HFFc6 (cell line): ENCODE measurements around the gene TM9SF2. TPM values are rescaled to one million over a fixed set of nuclear protein-coding genes. Genes with fewer than 3 reads are reported as not detected.

Source experiments
- DNase-seq: peaks from one replicate; pipeline ENCODE4 v3.0.0-alpha.2; 2018
- H3K27ac Mint-ChIP-seq: 2 replicates; pipeline ENCODE4 v1.8.0; 2020; ENCODE audit warnings: mild to moderate bottlenecking, mixed read lengths
- H3K27me3 Mint-ChIP-seq: 2 replicates; pipeline ENCODE4 v1.8.0; 2021; ENCODE audit warnings: mild to moderate bottlenecking, moderate library complexity, mixed read lengths; ENCODE audit not compliant: insufficient read depth
- H3K36me3 Mint-ChIP-seq: 2 replicates; pipeline ENCODE4 v1.8.0; 2021; ENCODE audit warnings: low read depth, mixed read lengths
- H3K4me1 Mint-ChIP-seq: 2 replicates; pipeline ENCODE4 v1.8.0; 2020; ENCODE audit warnings: low read depth, mixed read lengths
- H3K4me3 Mint-ChIP-seq: 2 replicates; pipeline ENCODE4 v1.8.0; 2020; ENCODE audit warnings: mild to moderate bottlenecking, moderate library complexity, mixed read lengths
- H3K9me3 Mint-ChIP-seq: 2 replicates; pipeline ENCODE4 v1.8.0; 2020; ENCODE audit warnings: mild to moderate bottlenecking, mixed read lengths
- total RNA-seq, 6 experiments: library from RNA; stranded (reverse); fragmentation: NEBNext Ultra II Directional; extraction: Animal tissue kit (Norgen Biotek cat#: 25700); gene quantifications; 2 replicates in 1 of 6; 3 replicates in 5 of 6; pipeline ENCODE4 v1.2.3, GENCODE V29; 2021
- TF ChIP-seq, protein P1 (sequence below): fragments of 200-600 bp; sonication (generic); IDR thresholded peaks from 2 replicates; pipeline ENCODE4 v1.5.0; 2021; ENCODE audit warnings: antibody characterized with exemption, mild to moderate bottlenecking

The TM9SF2 gene
- total RNA-seq, 6 experiments from 2014 or later: 101 to 127 (median 122) TPM

DNA sequence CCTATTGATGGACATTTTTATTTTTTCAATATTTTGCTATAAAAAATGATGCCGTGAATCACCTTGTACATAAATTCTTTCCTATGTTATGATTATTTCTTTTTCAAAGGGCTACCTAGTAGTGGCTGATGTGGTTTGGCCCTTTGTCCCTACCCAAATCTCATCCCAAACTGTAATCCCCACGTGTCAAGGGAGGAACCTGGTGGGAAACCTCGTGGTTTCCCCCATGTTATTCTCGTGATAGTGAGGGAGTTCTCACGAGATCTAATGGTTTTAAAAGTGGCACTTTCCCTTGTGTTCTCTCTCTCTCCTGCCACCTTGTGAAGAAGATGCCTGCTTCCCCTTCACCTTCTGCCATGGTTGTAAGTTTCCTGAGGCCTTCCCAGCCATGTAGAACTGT, 94.9 kb downstream of the TM9SF2 start:
- Mint-ChIP-seq H3K9me3 (no peaks in the 10 kb centered on the region), H3K36me3 (no peaks in the 10 kb centered on the region), H3K27me3 (peaks cover 21% of the 10 kb centered on the region), H3K4me3 (no peak overlapping the region), H3K4me1 (no peaks in the 10 kb centered on the region), H3K27ac (no peak overlapping the region)
- TF ChIP-seq, protein P1, sequence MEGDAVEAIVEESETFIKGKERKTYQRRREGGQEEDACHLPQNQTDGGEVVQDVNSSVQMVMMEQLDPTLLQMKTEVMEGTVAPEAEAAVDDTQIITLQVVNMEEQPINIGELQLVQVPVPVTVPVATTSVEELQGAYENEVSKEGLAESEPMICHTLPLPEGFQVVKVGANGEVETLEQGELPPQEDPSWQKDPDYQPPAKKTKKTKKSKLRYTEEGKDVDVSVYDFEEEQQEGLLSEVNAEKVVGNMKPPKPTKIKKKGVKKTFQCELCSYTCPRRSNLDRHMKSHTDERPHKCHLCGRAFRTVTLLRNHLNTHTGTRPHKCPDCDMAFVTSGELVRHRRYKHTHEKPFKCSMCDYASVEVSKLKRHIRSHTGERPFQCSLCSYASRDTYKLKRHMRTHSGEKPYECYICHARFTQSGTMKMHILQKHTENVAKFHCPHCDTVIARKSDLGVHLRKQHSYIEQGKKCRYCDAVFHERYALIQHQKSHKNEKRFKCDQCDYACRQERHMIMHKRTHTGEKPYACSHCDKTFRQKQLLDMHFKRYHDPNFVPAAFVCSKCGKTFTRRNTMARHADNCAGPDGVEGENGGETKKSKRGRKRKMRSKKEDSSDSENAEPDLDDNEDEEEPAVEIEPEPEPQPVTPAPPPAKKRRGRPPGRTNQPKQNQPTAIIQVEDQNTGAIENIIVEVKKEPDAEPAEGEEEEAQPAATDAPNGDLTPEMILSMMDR: no peak
- DNase-seq: no peak

DNA sequence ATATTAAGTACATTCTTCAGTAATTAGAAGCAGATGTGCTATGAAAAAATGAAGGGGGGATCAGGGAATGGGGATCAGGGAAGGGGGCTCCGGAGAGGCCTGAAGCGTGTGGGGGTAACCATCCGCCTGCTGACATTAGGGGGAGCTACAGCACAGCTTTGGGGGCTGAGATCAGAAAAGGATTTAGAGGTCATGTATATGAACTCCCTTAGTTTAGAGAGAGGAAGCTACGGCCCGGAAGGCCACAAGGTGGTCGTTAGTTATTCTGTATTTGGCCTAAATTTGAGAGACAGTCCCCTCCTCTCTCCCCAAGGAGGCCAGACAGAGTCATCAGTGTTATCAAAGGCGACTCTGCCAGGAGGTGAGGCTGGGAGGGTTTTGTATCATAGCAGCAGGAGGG, 99.0 kb downstream of the TM9SF2 start:
- H3K27ac Mint-ChIP-seq: no peak overlapping the region
- no peak for DNase-seq
- no peaks in the 10 kb centered on the region for H3K9me3 Mint-ChIP-seq
- peaks cover 33% of the 10 kb centered on the region for H3K27me3 Mint-ChIP-seq
- peaks cover 2% of the 10 kb centered on the region for H3K4me1 Mint-ChIP-seq
- no peak overlapping the region for H3K4me3 Mint-ChIP-seq
- no peaks in the 10 kb centered on the region for H3K36me3 Mint-ChIP-seq
- TF ChIP-seq, protein P1: peak; percentile 16; the same call in 1 of the 2 replicates

DNA sequence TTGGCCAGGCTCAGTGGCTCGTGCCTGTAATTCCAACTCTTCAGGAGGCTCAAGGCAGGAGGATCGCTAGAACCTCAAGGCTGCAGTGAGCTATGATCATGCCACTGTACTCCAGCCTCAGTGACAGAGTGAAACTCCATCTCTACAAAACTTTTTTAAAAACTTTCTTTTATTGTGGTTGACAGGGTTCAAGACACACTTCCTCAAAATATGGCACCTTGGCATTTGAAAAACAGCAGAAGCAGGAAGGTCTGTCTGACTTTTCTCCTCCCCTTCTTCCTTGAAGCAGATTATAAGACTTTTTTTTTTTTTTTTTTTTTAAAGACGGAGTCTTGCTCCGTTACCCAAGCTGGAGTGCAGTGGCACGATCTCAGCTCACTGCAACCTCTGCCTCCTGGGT, 100.3 kb downstream of the TM9SF2 start:
- Mint-ChIP-seq H3K4me1 (peaks cover 12% of the 10 kb centered on the region), H3K4me3 (no peak overlapping the region), H3K9me3 (no peaks in the 10 kb centered on the region), H3K27ac (no peak overlapping the region), H3K27me3 (peaks cover 28% of the 10 kb centered on the region), H3K36me3 (no peaks in the 10 kb centered on the region)
- no peak for DNase-seq
- TF ChIP-seq, protein P1: no peak

DNA sequence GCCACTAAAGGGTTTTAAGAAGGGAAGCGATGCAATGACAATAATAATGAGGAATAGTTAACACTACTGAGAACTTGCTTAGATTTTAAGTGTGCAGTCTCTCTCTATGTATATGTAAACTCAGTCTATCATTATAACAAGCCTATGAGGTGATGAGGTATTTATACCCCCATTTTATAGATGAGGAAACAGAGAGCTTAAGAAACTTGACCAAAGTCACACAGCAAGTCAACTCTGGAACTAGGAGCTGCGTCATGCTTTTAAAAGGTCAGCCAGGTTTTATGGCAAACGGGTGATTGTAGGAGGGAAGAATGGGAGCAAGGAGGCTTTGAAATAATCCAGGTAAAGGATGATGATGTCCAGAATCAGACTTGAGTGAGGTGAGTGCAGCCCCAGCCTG, 103.4 kb downstream of the TM9SF2 start:
- Mint-ChIP-seq H3K27ac (no peak overlapping the region), H3K9me3 (no peaks in the 10 kb centered on the region), H3K4me1 (peaks cover 12% of the 10 kb centered on the region), H3K4me3 (no peak overlapping the region), H3K36me3 (no peaks in the 10 kb centered on the region), H3K27me3 (peaks cover 28% of the 10 kb centered on the region)
- DNase-seq: no peak
- TF ChIP-seq, protein P1: no peak

DNA sequence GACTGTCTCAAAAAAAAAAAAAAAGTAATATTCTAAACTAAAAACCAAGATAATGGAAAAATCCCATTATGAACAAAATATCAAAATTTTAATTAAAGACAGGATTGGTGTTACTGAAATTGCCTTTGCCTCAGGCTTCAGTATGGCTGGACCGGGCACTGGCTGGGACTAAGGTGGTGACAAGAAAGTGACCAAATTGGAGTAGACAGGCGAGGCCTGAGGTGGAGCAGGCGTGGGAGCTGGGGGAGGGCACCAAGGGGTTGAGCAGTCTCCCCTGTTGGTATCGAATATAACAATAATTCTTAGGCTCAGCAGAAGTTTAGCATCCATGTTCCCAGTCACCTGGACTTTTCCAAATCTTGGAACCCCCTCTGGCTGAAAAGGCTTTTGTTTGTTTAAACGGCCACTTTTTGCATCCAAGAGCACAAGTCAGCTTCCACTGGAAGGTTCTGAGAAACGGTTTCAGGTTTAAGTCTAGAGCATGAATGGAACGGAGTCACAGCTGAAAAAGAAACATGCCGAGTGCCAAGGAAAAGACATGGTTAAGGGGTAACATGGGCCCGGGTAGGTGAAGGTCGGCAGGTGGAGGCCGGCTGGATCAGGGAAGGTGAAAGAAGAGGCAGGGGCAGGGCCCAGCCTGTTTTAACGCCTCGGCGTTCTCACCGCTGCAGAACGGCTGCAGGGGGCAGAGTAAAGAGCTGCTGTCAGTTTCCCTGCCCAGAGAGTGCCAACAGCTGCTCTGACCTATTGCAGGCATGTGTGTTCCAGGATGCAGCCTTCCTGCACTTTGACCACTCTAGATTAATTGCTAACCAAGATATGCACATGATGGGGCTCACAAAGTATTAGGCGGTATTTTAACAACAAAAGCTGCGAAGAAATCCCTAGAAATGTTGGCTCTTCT, 104.4 kb downstream of the TM9SF2 start:
- peaks cover 28% of the 10 kb centered on the region for H3K27me3 Mint-ChIP-seq
- peaks cover 12% of the 10 kb centered on the region for H3K4me1 Mint-ChIP-seq
- TF ChIP-seq, protein P1: peak; percentile 31
- H3K36me3 Mint-ChIP-seq: no peaks in the 10 kb centered on the region
- no peak overlapping the region for H3K27ac Mint-ChIP-seq
- no peak for DNase-seq
- H3K9me3 Mint-ChIP-seq: no peaks in the 10 kb centered on the region
- peak overlapping the region; percentile 86 for H3K4me3 Mint-ChIP-seq
